Body of pancreas (tissue), 4 donors: ENCODE measurements around the gene UBE2V1. TPM values are rescaled to one million over a fixed set of nuclear protein-coding genes. Genes with fewer than 3 reads are reported as not detected.

Source experiments
- ATAC-seq: fragments of 150-250 bp; one replicate; pipeline ENCODE4 v1.9.1; 2016
- DNase-seq, 4 donors: peaks; one replicate each; pipeline ENCODE4 v3.0.0-alpha.2; 2019
- H3K27ac ChIP-seq, 4 donors: fragments of 200-600 bp; sonication (generic); 1 replicate in 3 of 4; 2 replicates in 1 of 4; pipeline versions ENCODE4 v1.5.1 to v1.6.1; 2016 to 2019; ENCODE audit warnings: mild to moderate bottlenecking in 1 of 4, mixed read lengths in 1 of 4, moderate library complexity in 1 of 4
- H3K27me3 ChIP-seq, 2 donors: fragments of 200-600 bp; sonication (generic); one replicate each; pipeline ENCODE4 v1.6.0; 2016; ENCODE audit warnings: mild to moderate bottlenecking in 1 of 2
- H3K36me3 ChIP-seq, 2 donors: fragments of 200-600 bp; sonication (generic); replicated peaks in 1 of 2; 2 replicates each; pipeline ENCODE4 v1.5.1; 2016; ENCODE audit warnings: low read depth in 2 of 2; ENCODE audit not compliant: insufficient read depth in 1 of 2
- H3K4me1 ChIP-seq: fragments of 200-600 bp; sonication (generic); one replicate; pipeline ENCODE4 v1.6.0; 2016
- H3K4me3 ChIP-seq, 2 donors: fragments of 200-600 bp; sonication (generic); 1 replicate in 1 of 2; 2 replicates in 1 of 2; pipeline ENCODE4 v1.5.1; 2016 to 2019
- H3K9me3 ChIP-seq, 3 donors: fragments of 200-600 bp; sonication (generic); 1 replicate in 2 of 3; 2 replicates in 1 of 3; pipeline ENCODE4 v1.5.1; 2016
- POLR2A ChIP-seq, 3 donors: fragments of 450-650 bp; IDR thresholded peaks; one replicate each; pipeline ENCODE4 v1.6.1; 2016; ENCODE audit warnings: antibody characterized with exemption in 3 of 3, mild to moderate bottlenecking in 2 of 3
- WGBS, 2 donors: methylation state at CpG; one replicate each; pipeline ENCODE4 v1.1.5; 2017; 5-methylcytosine and 5-hydroxymethylcytosine counted together
- intact Hi-C: fragments of 100-400 bp; cut with DNase I; formaldehyde crosslinking; loops from one replicate; pipeline ENCODE4 v1.15.1; 2023
- total RNA-seq, 2 donors: library from RNA; depleted of rRNA; stranded (reverse); fragments of >200 nt; gene quantifications; one replicate each; pipeline ENCODE4 v1.1.0, GENCODE V29; 2016
- TF ChIP-seq, protein P1 (sequence below), 7 experiments: fragments of 450-650 bp in 4 of 7; fragments of 200-600 bp in 3 of 7; sonication (generic) in 3 of 7; IDR thresholded peaks; one replicate each; pipeline ENCODE4 v1.5.1; 2016 to 2019; ENCODE audit warnings: antibody characterized with exemption in 7 of 7

The UBE2V1 gene
- total RNA-seq, 2 donors from 2014 or later = 42.0 to 43.8 TPM

DNA sequence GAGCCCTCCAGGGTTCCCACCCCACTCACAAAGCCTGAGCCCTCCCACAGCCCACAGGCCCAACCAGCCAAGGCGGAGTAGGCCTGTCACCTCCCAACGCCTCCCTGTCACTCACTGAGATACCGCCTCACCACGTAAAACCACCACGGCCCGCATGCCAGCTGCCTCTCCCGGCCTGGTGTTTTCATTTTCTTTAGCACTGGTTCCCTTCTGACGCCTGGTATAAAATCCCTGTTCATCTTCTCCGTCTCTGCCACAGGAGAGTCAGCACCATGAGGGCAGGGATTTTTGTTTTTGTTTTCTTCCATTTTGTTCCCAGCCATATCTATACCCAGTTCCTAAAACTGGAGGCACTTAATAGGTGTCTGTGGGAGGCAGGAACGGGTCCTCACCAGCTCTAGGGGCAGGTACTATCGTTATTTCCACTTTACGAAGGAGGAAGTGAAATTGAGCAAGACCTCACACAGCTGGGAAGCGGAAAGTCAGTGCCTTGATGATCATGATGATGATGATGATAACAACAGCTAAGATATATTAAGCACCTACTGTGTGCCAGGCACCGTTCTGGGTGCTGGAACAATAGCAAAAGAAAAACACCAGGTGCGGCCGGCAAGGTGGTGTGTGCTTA is 71.6 kb downstream of the UBE2V1 start:
- no peak overlapping the region for H3K27ac ChIP-seq
- H3K36me3 ChIP-seq = no peaks in the 10 kb centered on the region
- no peaks in the 10 kb centered on the region for H3K9me3 ChIP-seq
- H3K4me3 ChIP-seq = no peak overlapping the region
- peaks cover 1% of the 10 kb centered on the region for H3K4me1 ChIP-seq
- intact Hi-C loops = no loop called here
- TF ChIP-seq, protein P1, sequence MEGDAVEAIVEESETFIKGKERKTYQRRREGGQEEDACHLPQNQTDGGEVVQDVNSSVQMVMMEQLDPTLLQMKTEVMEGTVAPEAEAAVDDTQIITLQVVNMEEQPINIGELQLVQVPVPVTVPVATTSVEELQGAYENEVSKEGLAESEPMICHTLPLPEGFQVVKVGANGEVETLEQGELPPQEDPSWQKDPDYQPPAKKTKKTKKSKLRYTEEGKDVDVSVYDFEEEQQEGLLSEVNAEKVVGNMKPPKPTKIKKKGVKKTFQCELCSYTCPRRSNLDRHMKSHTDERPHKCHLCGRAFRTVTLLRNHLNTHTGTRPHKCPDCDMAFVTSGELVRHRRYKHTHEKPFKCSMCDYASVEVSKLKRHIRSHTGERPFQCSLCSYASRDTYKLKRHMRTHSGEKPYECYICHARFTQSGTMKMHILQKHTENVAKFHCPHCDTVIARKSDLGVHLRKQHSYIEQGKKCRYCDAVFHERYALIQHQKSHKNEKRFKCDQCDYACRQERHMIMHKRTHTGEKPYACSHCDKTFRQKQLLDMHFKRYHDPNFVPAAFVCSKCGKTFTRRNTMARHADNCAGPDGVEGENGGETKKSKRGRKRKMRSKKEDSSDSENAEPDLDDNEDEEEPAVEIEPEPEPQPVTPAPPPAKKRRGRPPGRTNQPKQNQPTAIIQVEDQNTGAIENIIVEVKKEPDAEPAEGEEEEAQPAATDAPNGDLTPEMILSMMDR (IDR thresholded peaks at IDR 0.05) = no peak
- no peak for TF ChIP-seq POLR2A (IDR thresholded peaks at IDR 0.05)
- DNase-seq = no peak
- no peak for ATAC-seq
- WGBS, 2 donors = 69 to 80% methylated on average over 16 of the region's 16 CpGs
- no peaks in the 10 kb centered on the region for H3K27me3 ChIP-seq

DNA sequence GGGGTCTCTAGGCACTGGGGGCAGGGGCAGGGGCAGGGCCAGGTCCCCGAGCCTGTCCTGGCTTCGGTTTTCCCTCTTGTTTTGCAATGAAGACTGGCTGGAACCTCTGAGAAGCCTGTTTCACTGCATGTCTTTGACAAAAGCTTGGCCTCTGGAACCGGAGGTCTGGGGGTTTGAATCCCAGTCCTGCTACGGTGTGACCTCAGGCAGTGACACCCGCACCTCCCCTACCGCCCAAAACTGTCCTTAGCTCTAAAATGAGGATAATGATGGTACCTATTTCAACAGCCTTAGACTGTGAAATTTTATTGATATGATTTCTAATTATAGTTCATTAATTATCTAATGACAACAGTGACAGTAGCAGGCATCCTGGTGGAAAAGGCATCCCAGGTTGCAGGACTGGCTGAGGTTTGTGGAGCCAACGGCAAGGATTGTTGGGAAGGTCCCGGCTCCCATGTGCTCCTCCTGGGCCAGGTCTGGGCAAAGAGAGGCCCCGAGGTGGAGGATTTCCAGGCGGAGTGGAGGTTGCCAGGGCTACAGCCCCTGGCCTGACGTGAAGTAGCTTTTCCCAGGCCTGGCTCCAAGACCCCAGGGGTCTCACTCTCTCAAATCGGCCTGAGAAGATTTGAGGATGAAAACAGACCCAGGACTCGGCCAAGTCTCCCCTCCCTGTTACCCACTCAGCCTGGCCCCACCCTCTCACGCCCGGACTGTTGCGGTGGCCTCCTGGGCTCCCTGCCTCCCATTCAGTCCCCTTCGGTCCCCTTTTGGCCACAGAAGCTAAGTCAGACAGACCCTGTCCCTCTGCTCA is 72.3 kb downstream of the UBE2V1 start:
- TF ChIP-seq POLR2A (IDR thresholded peaks at IDR 0.05) = no peak
- TF ChIP-seq, protein P1 (IDR thresholded peaks at IDR 0.05) = no peak
- H3K36me3 ChIP-seq = no peaks in the 10 kb centered on the region
- WGBS, 2 donors = 83 to 87% methylated on average over 12 to 17 of the region's 17 CpGs
- ATAC-seq (no peak), DNase-seq (no peak)
- no peaks in the 10 kb centered on the region for H3K27me3 ChIP-seq
- intact Hi-C loops = no loop called here
- H3K4me3 ChIP-seq = no peak overlapping the region
- H3K9me3 ChIP-seq = no peaks in the 10 kb centered on the region
- no peak overlapping the region for H3K27ac ChIP-seq
- no peaks in the 10 kb centered on the region for H3K4me1 ChIP-seq

DNA sequence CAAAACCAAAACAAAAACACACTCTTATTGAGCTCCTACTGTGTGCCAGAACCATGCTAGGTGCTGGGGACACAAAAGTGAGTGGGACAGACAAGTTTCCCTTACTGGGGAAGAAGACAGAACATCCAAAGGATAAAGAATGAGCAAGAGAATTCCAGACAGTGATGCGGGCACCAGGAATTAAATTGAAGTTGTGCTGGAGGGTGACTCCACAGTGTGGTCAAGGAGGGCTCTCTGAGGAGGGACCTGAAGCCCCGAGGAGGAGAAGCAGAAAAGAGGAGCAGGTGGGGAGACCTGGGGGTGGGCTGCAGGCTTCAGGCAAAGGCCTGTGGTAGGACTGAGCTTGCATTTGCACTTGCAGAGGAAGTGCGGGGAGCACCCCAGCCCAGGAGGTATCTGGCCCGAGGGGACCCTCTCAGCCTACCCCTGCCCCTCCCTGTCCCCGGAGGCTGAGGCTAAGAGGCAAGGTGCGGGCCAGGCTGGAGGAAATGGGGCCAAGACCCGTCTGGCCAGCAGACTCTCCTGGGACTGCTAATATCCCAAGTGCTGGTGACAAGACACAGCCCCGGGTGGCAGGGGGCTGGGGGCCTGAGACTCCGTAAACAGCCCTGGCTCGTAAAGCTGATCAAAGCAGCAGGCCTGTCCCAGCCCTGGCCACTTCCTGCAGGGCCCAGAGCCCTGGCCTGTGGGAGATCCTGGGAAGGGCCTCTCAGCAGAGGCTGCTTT is 73.1 kb downstream of the UBE2V1 start:
- intact Hi-C loops = no loop called here
- TF ChIP-seq, protein P1 (IDR thresholded peaks at IDR 0.05) = no peak
- no peak for TF ChIP-seq POLR2A (IDR thresholded peaks at IDR 0.05)
- H3K9me3 ChIP-seq = no peaks in the 10 kb centered on the region
- no peaks in the 10 kb centered on the region for H3K36me3 ChIP-seq
- DNase-seq = no peak
- H3K27me3 ChIP-seq = no peaks in the 10 kb centered on the region
- WGBS, 2 donors = 72 to 89% methylated on average over 5 to 9 of the region's 10 CpGs
- no peak overlapping the region for H3K4me3 ChIP-seq
- no peak for ATAC-seq
- no peak overlapping the region for H3K27ac ChIP-seq
- H3K4me1 ChIP-seq = no peaks in the 10 kb centered on the region

DNA sequence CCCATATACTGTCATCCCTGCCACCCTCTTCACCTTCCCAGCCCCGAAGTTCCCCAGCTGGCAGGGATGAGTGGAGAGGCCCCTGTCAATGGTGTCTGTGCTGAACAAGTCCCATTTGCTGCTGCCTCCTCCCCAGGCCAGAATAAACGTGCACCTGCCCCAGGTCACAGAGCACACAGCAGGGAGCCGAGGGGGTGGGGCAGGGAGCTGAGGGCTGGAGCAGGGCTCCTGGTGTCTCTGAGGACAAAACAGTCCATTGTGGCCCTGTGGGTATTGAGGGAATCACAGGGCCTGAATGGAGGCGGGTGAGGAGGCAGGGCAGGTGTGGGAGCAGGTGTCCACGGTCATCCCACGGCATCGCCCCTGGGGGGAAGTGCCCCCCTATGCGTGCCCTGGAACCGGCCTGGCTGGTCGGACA is 74.4 kb downstream of the UBE2V1 start:
- no peak overlapping the region for H3K4me3 ChIP-seq
- no peak overlapping the region for H3K27ac ChIP-seq
- ATAC-seq = no peak
- no peak for DNase-seq
- H3K9me3 ChIP-seq = no peaks in the 10 kb centered on the region
- WGBS, 2 donors = 25 to 34% methylated on average over 5 to 10 of the region's 10 CpGs
- no peaks in the 10 kb centered on the region for H3K36me3 ChIP-seq
- H3K27me3 ChIP-seq = no peaks in the 10 kb centered on the region
- no peak for TF ChIP-seq POLR2A (IDR thresholded peaks at IDR 0.05)
- intact Hi-C loops = no loop called here
- H3K4me1 ChIP-seq = no peaks in the 10 kb centered on the region

DNA sequence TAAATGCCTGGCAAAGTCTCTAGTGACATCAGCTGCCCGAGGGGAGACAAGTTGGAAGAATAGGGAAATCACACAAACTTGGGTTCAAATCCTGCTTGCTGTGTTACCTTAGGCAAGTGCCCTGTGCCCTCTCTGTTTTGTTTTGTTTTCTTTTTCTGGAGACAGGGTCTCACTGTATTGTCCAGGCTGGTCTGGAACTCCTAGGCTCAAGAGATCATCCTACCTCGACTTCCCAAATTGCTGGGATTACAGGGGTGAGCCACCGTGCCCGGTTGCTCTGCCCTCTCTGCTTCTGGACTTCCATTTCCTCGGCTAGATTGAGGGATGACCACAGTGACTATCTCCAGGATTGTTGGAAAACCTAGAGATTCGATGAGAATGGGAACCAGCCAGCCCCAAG is 74.8 kb downstream of the UBE2V1 start:
- Histone ChIP-seq H3K27me3 (no peaks in the 10 kb centered on the region), H3K36me3 (no peaks in the 10 kb centered on the region), H3K4me1 (no peaks in the 10 kb centered on the region), H3K27ac (no peak overlapping the region), H3K4me3 (no peak overlapping the region), H3K9me3 (no peaks in the 10 kb centered on the region)
- no peak for DNase-seq
- intact Hi-C loops = no loop called here
- ATAC-seq = no peak
- WGBS, 2 donors = 54 to 62% methylated on average over 6 of the region's 6 CpGs
- no peak for TF ChIP-seq POLR2A (IDR thresholded peaks at IDR 0.05)
- TF ChIP-seq, protein P1 (IDR thresholded peaks at IDR 0.05) = no peak
